ENCODE measurements around the gene SLC9A9. TPM values are rescaled to one million over a fixed set of nuclear protein-coding genes. Genes with fewer than 3 reads are reported as not detected.

SLC9A9 gene
- total and polyA plus RNA-seq, 10 of the 15 experiments (the other 5 are each of a cell fraction or from before 2014, with no cell fraction given): 3.5 to 14.2 (median 9.3) TPM

DNA sequence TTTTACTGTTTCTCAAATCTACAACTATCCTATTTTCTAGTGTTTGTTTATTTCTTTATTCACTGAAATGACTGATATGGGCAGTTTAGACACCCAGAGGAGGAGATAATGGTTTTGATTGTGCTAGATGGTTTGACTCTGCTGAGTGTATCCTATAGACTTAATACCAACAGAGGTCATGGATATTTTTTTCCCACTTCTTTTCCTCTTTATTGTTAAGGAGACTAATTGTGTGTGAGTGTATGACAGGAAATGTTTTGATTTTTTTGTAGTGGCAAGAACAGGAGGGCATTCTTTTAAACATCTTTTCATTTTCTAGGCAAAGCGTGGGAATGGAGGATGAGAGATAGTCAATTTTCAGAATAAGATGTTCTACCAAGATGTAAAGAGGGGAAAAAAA is 505.2 kb downstream of the SLC9A9 start:
- Histone ChIP-seq H3K4me3 (no peak overlapping the region), H3K4me1 (ENCODE audit: control insufficient read depth, insufficient read depth, low read length) (no peaks in the 10 kb centered on the region), H3K4me2 (ENCODE audit: control insufficient read depth, insufficient read depth) (no peak overlapping the region), H3K79me2 (ENCODE audit: control insufficient read depth, insufficient read depth, low read length) (no peaks in the 10 kb centered on the region), H3K9me3 (replicated peaks; ENCODE audit: control insufficient read depth, insufficient read depth, low read length) (no peaks in the 10 kb centered on the region), H3K36me3 (ENCODE audit: control insufficient read depth in 2 of 2, insufficient read depth in 2 of 2, low read length in 1 of 2) (no peaks in the 10 kb centered on the region), H3K27me3 (replicated peaks in 1 of 2; ENCODE audit: control insufficient read depth in 2 of 2, insufficient read depth in 2 of 2, low read length in 1 of 2) (no peaks in the 10 kb centered on the region), H3K9ac (ENCODE audit: control insufficient read depth, insufficient read depth, low read length) (no peak overlapping the region), H2AFZ (ENCODE audit: control insufficient read depth, low read depth, low read length) (no peak overlapping the region), H4K20me1 (ENCODE audit: control insufficient read depth, insufficient read depth) (no peaks in the 10 kb centered on the region), H3K27ac (ENCODE audit: control insufficient read depth, insufficient read depth) (no peak overlapping the region)
- BruUV-seq (replicated peaks): no TSS peak
- ATAC-seq (no peak), FAIRE-seq (no peak), DNase-seq (ENCODE audit: low read depth, low spot score) (no peak)
- WGBS (ENCODE audit: insufficient coverage, insufficient replicate concordance, low lambda C conversion rate, missing lambda C conversion rate): 89% methylated on average over 1 of the region's 1 CpG
- ChIA-PET SMC1A (ENCODE audit: uncharacterized antibody, unreplicated experiment) (interaction anchor here (1.4 kb wide), 1 partner anchor 18 kb away, joined by 3 read pairs; no protein-coding TSS in a partner anchor), RAD21 (ENCODE audit: unreplicated experiment) (no interaction called here), CTCF (no interaction called here), POLR2A (no interaction called here)
- intact Hi-C loops (cut with micrococcal nuclease; ENCODE audit: unreplicated experiment) (no loop called here), in situ Hi-C loops (cut with MboI) (no loop called here)
- no peak for TF ChIP-seq ZSCAN29 (IDR thresholded peaks at IDR 0.05)
- no peak for TF ChIP-seq HDGF (IDR thresholded peaks at IDR 0.05)
- TF ChIP-seq, protein P1, sequence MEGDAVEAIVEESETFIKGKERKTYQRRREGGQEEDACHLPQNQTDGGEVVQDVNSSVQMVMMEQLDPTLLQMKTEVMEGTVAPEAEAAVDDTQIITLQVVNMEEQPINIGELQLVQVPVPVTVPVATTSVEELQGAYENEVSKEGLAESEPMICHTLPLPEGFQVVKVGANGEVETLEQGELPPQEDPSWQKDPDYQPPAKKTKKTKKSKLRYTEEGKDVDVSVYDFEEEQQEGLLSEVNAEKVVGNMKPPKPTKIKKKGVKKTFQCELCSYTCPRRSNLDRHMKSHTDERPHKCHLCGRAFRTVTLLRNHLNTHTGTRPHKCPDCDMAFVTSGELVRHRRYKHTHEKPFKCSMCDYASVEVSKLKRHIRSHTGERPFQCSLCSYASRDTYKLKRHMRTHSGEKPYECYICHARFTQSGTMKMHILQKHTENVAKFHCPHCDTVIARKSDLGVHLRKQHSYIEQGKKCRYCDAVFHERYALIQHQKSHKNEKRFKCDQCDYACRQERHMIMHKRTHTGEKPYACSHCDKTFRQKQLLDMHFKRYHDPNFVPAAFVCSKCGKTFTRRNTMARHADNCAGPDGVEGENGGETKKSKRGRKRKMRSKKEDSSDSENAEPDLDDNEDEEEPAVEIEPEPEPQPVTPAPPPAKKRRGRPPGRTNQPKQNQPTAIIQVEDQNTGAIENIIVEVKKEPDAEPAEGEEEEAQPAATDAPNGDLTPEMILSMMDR (IDR thresholded peaks at IDR 0.05 in 2 of 3, conservative IDR thresholded peaks at IDR 0.05 in 1 of 3; ENCODE audit: control insufficient read depth in 2 of 3, extremely low read depth in 1 of 3, insufficient read depth in 1 of 3, low read depth in 3 of 3, low read length in 3 of 3): no peak
- TF ChIP-seq, protein P2, sequence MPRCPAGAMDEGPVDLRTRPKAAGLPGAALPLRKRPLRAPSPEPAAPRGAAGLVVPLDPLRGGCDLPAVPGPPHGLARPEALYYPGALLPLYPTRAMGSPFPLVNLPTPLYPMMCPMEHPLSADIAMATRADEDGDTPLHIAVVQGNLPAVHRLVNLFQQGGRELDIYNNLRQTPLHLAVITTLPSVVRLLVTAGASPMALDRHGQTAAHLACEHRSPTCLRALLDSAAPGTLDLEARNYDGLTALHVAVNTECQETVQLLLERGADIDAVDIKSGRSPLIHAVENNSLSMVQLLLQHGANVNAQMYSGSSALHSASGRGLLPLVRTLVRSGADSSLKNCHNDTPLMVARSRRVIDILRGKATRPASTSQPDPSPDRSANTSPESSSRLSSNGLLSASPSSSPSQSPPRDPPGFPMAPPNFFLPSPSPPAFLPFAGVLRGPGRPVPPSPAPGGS (IDR thresholded peaks at IDR 0.05; ENCODE audit: borderline replicate concordance, insufficient read depth, low read depth, low read length, poor library complexity, severe bottlenecking): no peak
- TF ChIP-seq, protein P3, sequence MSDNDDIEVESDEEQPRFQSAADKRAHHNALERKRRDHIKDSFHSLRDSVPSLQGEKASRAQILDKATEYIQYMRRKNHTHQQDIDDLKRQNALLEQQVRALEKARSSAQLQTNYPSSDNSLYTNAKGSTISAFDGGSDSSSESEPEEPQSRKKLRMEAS (IDR thresholded peaks at IDR 0.05; ENCODE audit: low read depth, low read length): no peak
- TF ChIP-seq RCOR1 (conservative IDR thresholded peaks at IDR 0.05; ENCODE audit: low read depth, low read length): no peak
- TF ChIP-seq TAF1 (IDR thresholded peaks at IDR 0.05; ENCODE audit: borderline replicate concordance, low read depth, low read length): no peak
- TF ChIP-seq, protein P4, sequence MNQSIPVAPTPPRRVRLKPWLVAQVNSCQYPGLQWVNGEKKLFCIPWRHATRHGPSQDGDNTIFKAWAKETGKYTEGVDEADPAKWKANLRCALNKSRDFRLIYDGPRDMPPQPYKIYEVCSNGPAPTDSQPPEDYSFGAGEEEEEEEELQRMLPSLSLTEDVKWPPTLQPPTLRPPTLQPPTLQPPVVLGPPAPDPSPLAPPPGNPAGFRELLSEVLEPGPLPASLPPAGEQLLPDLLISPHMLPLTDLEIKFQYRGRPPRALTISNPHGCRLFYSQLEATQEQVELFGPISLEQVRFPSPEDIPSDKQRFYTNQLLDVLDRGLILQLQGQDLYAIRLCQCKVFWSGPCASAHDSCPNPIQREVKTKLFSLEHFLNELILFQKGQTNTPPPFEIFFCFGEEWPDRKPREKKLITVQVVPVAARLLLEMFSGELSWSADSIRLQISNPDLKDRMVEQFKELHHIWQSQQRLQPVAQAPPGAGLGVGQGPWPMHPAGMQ (IDR thresholded peaks at IDR 0.05; ENCODE audit: borderline replicate concordance): no peak
- TF ChIP-seq, protein P5, sequence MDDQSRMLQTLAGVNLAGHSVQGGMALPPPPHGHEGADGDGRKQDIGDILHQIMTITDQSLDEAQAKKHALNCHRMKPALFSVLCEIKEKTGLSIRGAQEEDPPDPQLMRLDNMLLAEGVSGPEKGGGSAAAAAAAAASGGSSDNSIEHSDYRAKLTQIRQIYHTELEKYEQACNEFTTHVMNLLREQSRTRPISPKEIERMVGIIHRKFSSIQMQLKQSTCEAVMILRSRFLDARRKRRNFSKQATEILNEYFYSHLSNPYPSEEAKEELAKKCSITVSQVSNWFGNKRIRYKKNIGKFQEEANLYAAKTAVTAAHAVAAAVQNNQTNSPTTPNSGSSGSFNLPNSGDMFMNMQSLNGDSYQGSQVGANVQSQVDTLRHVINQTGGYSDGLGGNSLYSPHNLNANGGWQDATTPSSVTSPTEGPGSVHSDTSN (IDR thresholded peaks at IDR 0.05; ENCODE audit: insufficient replicate concordance, low read depth, low read length): no peak
- TF ChIP-seq RAD21 (IDR thresholded peaks at IDR 0.05; ENCODE audit: insufficient read depth, low read depth, low read length): no peak
- no peak for TF ChIP-seq ZNF207 (IDR thresholded peaks at IDR 0.05; ENCODE audit: borderline replicate concordance)
- no peak for TF ChIP-seq NRF1 (conservative IDR thresholded peaks at IDR 0.05; ENCODE audit: low read depth, low read length)
- TF ChIP-seq SREBF2 (IDR thresholded peaks at IDR 0.05; ENCODE audit: low read length): no peak
- TF ChIP-seq, protein P6, sequence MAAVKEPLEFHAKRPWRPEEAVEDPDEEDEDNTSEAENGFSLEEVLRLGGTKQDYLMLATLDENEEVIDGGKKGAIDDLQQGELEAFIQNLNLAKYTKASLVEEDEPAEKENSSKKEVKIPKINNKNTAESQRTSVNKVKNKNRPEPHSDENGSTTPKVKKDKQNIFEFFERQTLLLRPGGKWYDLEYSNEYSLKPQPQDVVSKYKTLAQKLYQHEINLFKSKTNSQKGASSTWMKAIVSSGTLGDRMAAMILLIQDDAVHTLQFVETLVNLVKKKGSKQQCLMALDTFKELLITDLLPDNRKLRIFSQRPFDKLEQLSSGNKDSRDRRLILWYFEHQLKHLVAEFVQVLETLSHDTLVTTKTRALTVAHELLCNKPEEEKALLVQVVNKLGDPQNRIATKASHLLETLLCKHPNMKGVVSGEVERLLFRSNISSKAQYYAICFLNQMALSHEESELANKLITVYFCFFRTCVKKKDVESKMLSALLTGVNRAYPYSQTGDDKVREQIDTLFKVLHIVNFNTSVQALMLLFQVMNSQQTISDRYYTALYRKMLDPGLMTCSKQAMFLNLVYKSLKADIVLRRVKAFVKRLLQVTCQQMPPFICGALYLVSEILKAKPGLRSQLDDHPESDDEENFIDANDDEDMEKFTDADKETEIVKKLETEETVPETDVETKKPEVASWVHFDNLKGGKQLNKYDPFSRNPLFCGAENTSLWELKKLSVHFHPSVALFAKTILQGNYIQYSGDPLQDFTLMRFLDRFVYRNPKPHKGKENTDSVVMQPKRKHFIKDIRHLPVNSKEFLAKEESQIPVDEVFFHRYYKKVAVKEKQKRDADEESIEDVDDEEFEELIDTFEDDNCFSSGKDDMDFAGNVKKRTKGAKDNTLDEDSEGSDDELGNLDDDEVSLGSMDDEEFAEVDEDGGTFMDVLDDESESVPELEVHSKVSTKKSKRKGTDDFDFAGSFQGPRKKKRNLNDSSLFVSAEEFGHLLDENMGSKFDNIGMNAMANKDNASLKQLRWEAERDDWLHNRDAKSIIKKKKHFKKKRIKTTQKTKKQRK (IDR thresholded peaks at IDR 0.05; ENCODE audit: low read depth, low read length): no peak
- no peak for TF ChIP-seq RBBP5 (conservative IDR thresholded peaks at IDR 0.05)
- no peak for TF ChIP-seq ZNF622 (IDR thresholded peaks at IDR 0.05)
